HEK293T (cell line): ENCODE results near the gene RASSF3.

ENCODE experiments used
- BHLHE40 ChIP-seq: fragments of 450-650 bp; IDR thresholded peaks from 2 replicates; pipeline ENCODE4 v1.6.1; 2016; ENCODE audit warnings: mild to moderate bottlenecking, moderate library complexity, borderline replicate concordance
- FOXM1 ChIP-seq: fragments of 450-650 bp; IDR thresholded peaks from 2 replicates; pipeline ENCODE4 v1.6.1; 2017; ENCODE audit warnings: mild to moderate bottlenecking, borderline replicate concordance
- HDGF ChIP-seq: fragments of 450-650 bp; IDR thresholded peaks from 2 replicates; pipeline ENCODE4 v1.6.1; 2017; ENCODE audit warnings: antibody characterized with exemption, borderline replicate concordance
- TARDBP ChIP-seq: fragments of 450-650 bp; IDR thresholded peaks from 2 replicates; pipeline ENCODE4 v1.6.1; 2016

- TF ChIP-seq BHLHE40 (no peak), HDGF (no peak), TARDBP (no peak), FOXM1 (no peak)
Observed at GRCh38 chr12:64701283-64701682, 91.0 kb downstream of the RASSF3 start.
